GM04503 (cell line): Measurements from ENCODE around the gene EIF4E3.

Source experiments
- DNase-seq: peaks from one replicate; pipeline ENCODE4 v3.0.0-alpha.2; 2012; ENCODE audit warnings: low read depth

The EIF4E3 gene

GRCh38 chr3:71723452-71724170 lies 1.6 kb downstream of the EIF4E3 start:
- DNase-seq, result no peak

- DNase-seq, result no peak
Measured at GRCh38 chr3:71722693-71723092, 2.5 kb downstream of the EIF4E3 start.

GRCh38 chr3:71721651-71722157 lies 3.5 kb downstream of the EIF4E3 start:
- no peak for DNase-seq

GRCh38 chr3:71721002-71721401 lies 4.2 kb downstream of the EIF4E3 start:
- no peak for DNase-seq

GRCh38 chr3:71718072-71718471 lies 7.1 kb downstream of the EIF4E3 start:
- no peak for DNase-seq

GRCh38 chr3:71714595-71714994 lies 10.6 kb downstream of the EIF4E3 start:
- DNase-seq, result no peak

GRCh38 chr3:71713041-71713440 lies 12.2 kb downstream of the EIF4E3 start:
- no peak for DNase-seq

- DNase-seq, result no peak
Measured at GRCh38 chr3:71710906-71711494, 14.2 kb downstream of the EIF4E3 start.

- DNase-seq, result no peak
Measured at GRCh38 chr3:71709908-71710511, 15.2 kb downstream of the EIF4E3 start.

GRCh38 chr3:71708476-71709105 lies 16.6 kb downstream of the EIF4E3 start:
- no peak for DNase-seq

- DNase-seq, result no peak
Measured at GRCh38 chr3:71707595-71707994, 17.6 kb downstream of the EIF4E3 start.

- DNase-seq, result no peak
Measured at GRCh38 chr3:71705681-71706080, 19.5 kb downstream of the EIF4E3 start.

GRCh38 chr3:71704915-71705314 lies 20.3 kb downstream of the EIF4E3 start:
- no peak for DNase-seq

GRCh38 chr3:71703797-71704196 lies 21.4 kb downstream of the EIF4E3 start:
- DNase-seq, result no peak

GRCh38 chr3:71702131-71703024 lies 22.8 kb downstream of the EIF4E3 start:
- DNase-seq, result no peak

GRCh38 chr3:71701251-71701762 lies 23.9 kb downstream of the EIF4E3 start:
- no peak for DNase-seq

- no peak for DNase-seq
Measured at GRCh38 chr3:71695000-71695482, 30.2 kb downstream of the EIF4E3 start.

GRCh38 chr3:71694358-71694999 lies 30.7 kb downstream of the EIF4E3 start:
- no peak for DNase-seq

- no peak for DNase-seq
Measured at GRCh38 chr3:71693641-71694040, 31.6 kb downstream of the EIF4E3 start.

- DNase-seq, result no peak
Measured at GRCh38 chr3:71692139-71692538, 33.1 kb downstream of the EIF4E3 start.

- DNase-seq, result peak; percentile 88
Measured at GRCh38 chr3:71690341-71690841, 34.8 kb downstream of the EIF4E3 start.
